Omental fat pad (tissue), 4 donors: ENCODE results near the gene GNG13. TPM values are rescaled to one million over a fixed set of nuclear protein-coding genes. Genes with fewer than 3 reads are reported as not detected.
A peak's percentile ranks its signal among the peaks of the same experiment; 100 is the strongest.

ENCODE experiments used
- ATAC-seq: fragments of 150-250 bp; one replicate; pipeline ENCODE4 v1.9.1; 2016; ENCODE audit warnings: mild to moderate bottlenecking, moderate library complexity; ENCODE audit not compliant: low FRiP score
- DNase-seq: peaks from one replicate; pipeline ENCODE4 v3.0.0-alpha.2; 2019; ENCODE audit warnings: low spot score
- CTCF ChIP-seq, 3 donors: fragments of 450-650 bp; IDR thresholded peaks; one replicate each; pipeline ENCODE4 v1.5.1; 2016 to 2017; ENCODE audit warnings: antibody characterized with exemption in 3 of 3, mild to moderate bottlenecking in 3 of 3, moderate library complexity in 2 of 3
- total RNA-seq, 4 donors: library from RNA; depleted of rRNA; stranded (reverse); fragments of >200 nt; gene quantifications; one replicate each; pipeline ENCODE4 v1.1.0, GENCODE V29; 2016

Gene GNG13
- total RNA-seq, 4 donors from 2014 or later, result not detected

- ATAC-seq (no peak), DNase-seq (no peak)
- TF ChIP-seq CTCF (IDR thresholded peaks at IDR 0.05), result no peak
Measured at GRCh38 chr16:793414-793813, 7.1 kb downstream of the GNG13 start.

DNA sequence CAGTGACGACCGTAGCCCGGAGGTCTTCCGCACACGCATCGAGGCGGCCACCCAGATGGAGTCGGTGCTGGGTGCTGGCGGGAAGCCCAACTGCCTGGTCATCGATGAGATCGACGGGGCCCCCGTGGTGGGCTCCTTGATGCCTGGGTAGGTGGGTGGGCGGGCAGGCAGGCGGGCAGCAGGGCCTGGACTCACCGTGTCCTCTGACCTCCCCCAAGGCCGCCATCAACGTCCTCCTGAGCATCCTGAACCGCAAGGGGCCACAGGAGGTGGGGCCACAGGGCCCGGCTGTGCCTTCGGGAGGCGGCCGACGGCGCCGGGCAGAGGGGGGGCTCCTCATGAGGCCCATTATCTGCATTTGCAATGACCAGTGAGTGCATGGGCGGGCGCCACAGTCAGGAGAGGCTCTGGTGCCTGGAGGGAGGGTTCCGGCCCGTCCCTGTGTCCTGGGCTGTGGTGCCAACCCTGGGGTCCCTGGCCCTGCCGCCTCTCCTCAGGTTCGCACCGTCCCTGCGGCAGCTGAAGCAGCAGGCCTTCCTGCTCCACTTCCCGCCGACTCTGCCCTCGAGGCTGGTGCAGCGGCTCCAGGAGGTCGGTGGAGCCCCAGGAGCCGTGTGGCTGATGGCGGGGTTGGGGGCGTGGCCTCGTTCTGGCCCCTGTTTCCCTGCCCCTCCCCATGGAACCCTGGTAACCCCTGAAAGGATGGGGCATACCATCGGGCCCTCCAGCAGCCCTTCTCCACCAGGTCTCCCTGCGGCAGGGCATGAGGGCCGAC lies 8.1 kb downstream of the GNG13 start:
- ATAC-seq, result no peak
- TF ChIP-seq CTCF (IDR thresholded peaks at IDR 0.05), result no peak

GRCh38 chr16:791131-791530 lies 9.4 kb downstream of the GNG13 start:
- no peak for ATAC-seq
- TF ChIP-seq CTCF (IDR thresholded peaks at IDR 0.05), result no peak
- DNase-seq, result no peak

More for the DNA sequence above, 8.1 kb downstream of the GNG13 start:
- DNase-seq, result no peak

DNA sequence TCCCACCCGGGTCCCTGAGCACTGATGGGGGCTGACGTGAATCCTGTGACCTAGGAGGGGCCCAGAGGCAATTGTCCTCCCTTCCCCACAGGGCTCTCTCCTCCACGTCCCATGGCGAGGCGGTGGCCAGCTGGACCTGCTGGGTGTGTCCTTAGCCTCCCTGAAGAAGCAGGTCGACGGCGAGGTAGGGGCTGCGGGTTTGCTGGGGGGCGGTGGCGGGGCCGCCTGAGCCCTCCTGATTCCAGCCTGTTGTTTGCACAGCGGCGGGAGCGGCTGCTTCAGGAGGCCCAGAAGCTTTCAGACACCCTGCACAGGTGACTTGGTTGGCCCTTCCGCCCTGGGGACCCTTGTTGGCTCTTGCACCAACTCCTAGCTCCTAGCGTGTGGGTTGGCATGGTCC lies 10.4 kb downstream of the GNG13 start:
- TF ChIP-seq CTCF (IDR thresholded peaks at IDR 0.05), result no peak
- no peak for ATAC-seq
- DNase-seq, result no peak

- ATAC-seq (no peak), DNase-seq (no peak)
- TF ChIP-seq CTCF (IDR thresholded peaks at IDR 0.05), result no peak
Measured at GRCh38 chr16:789191-789850, 11.2 kb downstream of the GNG13 start.

- peak; percentile 69 for DNase-seq
- peak; percentile 83 for ATAC-seq
- no peak for TF ChIP-seq CTCF (IDR thresholded peaks at IDR 0.05)
Measured at GRCh38 chr16:788399-789126, 12.0 kb downstream of the GNG13 start, which contains the start of gene CHTF18. TSS of gene CHTF18 (plus strand) at chr16:788620. CDS start at chr16:788685, 65 bp downstream.
